T-helper 1 cell treated with Interleukin-12 subunit alpha and Interleukin-12 subunit beta and Interleukin-4 antibody, amounts not matched to agents 30 ng/mL and 1 ng/mL, for 36 hours (primary cell): ENCODE data around the gene MYH3. TPM values are rescaled to one million over a fixed set of nuclear protein-coding genes. Genes with fewer than 3 reads are reported as not detected.

Source experiments
- intact Hi-C: fragments of 100-400 bp; cut with micrococcal nuclease; formaldehyde crosslinking; loops from one replicate; pipeline ENCODE4 v1.15.1; 2024
- total RNA-seq: library from RNA; stranded (reverse); gene quantifications from 2 replicates; pipeline ENCODE4 v1.2.3, GENCODE V29; 2022

Gene MYH3
- total RNA-seq, 1 donor from 2014 or later, result 6.1 TPM

DNA sequence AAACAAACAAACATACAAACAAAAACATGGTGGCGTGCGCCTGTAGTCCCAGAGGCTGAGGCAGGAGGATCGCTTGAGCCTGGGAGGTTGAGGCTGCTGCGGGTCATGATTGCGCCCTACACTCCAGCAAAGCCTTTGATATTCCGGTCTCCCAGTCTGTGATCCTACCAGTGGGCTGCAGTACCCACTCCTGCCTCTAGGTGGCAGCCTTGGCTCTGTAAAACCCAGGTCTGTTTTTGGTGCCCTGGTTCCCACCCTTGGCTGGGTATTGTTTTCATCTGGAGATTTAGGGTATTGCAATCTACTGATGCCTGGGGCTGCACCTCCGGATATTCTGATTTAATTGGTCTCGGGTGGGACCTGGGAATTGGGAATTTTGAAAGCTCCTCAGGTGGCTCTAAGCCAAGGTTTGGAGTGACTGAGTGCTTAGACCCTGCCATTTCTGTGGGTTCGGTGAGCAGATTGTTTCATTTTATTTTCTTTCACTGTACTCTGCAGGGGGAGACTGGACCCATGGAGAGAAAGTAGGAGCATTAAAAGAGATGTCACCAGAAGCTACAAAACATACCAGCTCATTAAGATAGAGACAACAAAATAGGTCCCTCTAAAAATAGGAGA is 40.5 kb downstream of the MYH3 start:
- intact Hi-C loops, result no loop called here

GRCh38 chr17:10614536-10615155 is 42.5 kb downstream of the MYH3 start:
- intact Hi-C loops, result no loop called here

DNA sequence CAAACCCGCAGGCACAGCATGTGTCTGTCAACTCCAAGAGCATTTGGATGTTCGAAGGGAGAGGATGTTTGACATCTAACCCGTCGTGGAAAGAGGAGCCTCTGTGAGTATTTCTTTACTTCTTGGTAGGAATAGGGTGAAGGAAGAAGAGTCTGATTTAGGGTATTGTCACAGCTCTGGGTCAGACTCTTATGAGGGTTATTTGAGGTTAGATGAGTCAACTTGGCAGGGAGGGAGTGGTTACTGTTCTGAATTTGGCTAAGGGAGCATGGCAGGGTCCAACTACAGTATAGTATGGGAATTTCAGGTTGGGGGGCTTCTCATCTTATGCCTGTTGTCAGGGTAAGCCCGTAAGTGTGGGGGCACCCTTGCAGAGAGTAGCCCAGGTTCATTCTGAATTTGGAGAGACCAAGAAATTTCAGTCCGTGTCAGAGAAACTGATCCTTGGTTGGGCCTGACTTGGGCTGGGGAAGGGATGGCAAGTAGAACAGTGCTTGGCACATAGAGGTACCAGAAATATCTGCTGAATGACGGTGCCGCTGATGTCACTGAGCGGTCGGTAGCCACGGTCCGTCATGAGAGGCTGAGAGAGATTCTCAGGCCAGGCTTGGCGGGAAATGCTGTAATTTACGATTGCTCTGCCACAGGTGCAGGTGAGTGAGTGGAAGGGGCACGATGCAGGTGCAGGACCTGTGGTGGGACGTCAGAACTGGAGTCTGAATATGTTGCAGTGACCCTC is 43.2 kb downstream of the MYH3 start:
- intact Hi-C loops, result no loop called here

- intact Hi-C loops, result no loop called here
Measured at GRCh38 chr17:10612957-10613744, 44.0 kb downstream of the MYH3 start.

DNA sequence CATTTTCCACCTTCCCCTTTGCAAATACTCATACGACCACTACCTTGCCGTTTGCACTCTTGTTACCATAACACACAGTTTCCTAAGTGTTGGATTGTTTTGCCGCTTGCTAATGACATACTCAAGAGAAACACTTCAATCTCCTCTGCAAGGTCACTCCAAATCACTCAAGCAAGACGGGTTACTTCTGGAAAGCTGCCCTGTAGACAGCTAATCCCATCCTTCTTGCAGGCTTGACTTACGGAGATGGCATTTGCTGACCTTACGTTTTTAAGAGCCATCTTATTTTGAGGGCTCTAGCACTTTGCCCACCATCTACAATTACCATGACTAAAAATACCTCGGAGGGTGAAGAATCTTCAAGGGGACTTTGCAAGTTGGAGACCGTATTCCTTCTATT is 46.2 kb downstream of the MYH3 start:
- intact Hi-C loops, result no loop called here

- intact Hi-C loops, result no loop called here
Measured at GRCh38 chr17:10608244-10608643, 48.9 kb downstream of the MYH3 start.

DNA sequence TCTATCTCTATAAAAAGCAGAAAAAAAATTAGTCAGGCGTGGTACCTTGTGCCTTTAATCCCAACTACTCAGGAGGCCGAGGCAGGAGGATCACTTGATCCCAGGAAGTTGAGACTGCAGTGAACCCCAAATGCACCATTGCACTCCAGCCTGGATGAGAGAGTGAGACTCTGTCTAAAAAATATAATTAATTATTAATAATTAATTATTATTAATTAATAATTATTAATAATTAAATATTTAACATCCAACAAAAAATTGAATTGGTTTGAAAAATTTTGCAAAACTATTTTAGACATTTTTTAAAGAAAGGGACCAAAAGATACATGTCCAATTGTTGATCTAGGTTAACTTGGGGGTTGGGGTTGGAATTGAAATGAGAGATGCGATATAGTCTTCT is 51.0 kb downstream of the MYH3 start:
- intact Hi-C loops, result no loop called here

GRCh38 chr17:10605221-10605783 is 51.8 kb downstream of the MYH3 start:
- intact Hi-C loops, result no loop called here

- intact Hi-C loops, result no loop called here
Measured at GRCh38 chr17:10604521-10604920, 52.6 kb downstream of the MYH3 start.

GRCh38 chr17:10603931-10604330 is 53.2 kb downstream of the MYH3 start:
- intact Hi-C loops, result no loop called here

- intact Hi-C loops, result no loop called here
Measured at GRCh38 chr17:10600571-10600970, 56.5 kb downstream of the MYH3 start.

DNA sequence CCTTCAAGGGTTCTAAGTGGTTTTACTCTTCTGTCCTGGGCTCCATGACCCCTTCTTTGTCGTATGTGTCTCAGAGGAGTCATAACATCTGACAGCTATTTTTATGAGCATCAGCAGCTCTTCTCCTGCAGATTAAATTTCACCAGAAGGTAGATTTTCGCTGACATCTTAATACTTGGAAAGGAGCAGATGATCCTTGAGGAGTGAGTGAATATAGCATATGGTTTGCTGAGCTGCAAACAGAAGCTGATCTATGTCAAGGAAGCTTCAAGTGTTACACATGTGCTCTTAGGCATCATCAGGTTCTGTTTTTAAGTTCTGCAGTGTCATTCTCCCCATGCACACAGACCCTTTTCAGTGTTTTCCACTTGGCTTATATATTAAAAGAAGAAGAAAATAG is 58.5 kb downstream of the MYH3 start:
- intact Hi-C loops, result no loop called here

DNA sequence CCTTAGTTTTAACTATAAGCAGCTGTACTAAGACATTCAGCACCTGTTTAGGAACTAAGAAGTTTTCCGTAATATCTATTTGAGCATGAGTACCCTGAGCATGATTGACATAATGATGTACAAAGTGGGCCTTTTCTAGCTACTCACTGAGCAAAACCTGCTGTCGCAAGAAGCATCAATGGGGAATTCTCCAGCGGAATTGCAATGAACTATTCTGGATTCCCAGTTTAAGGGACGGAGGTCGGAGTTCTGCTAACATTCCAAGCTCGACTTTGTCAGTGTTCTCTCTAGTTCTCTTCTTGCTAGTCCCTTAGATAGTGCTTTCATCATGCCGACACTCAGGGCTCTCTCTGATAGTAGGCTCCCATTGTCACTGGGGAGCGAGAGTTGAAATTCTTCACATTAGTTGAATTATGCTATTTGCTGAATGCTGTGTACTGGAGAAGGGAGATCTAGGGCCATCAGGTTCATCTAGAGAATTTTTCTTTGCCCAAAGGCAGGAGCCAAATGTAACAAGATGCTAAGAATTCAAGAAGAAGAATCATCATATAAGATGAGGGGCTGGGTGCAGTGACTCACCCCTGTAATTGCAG is 67.5 kb downstream of the MYH3 start:
- intact Hi-C loops, result no loop called here

DNA sequence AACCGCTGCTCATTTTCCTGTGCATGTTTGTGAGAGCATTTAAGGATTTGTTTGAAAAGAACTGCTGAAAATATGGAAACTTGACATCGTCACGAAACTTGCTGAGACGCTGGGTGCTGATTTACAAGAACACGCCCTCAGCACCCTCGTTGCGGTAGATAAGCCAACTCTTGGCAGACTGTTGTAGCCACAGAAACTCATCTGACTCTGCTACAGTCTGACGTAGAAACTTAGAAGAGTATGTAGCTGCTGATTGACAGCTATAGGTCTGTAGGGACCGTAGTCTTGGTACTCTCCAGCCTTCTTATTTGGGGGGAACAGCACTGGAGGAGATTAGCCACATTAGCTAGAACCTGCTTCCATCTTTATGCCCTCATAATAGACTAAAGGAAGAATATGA is 71.6 kb downstream of the MYH3 start:
- intact Hi-C loops, result no loop called here

GRCh38 chr17:10583834-10584233 is 73.3 kb downstream of the MYH3 start:
- intact Hi-C loops, result no loop called here

GRCh38 chr17:10579270-10579669 is 77.8 kb downstream of the MYH3 start:
- intact Hi-C loops, result no loop called here

Other genes starting within 250 kb of the MYH3 start
- gene MYH8, start 235.4 kb downstream of the MYH3 start, total RNA-seq, result not detected in 2 replicates
- gene MYH4, start 187.8 kb downstream of the MYH3 start, total RNA-seq, result not detected in 2 replicates
- not detected in 2 replicates for gene MYH1, start 138.8 kb downstream of the MYH3 start, total RNA-seq
- not detected in 2 replicates for gene MYH2, start 107.7 kb downstream of the MYH3 start, total RNA-seq
- gene SCO1, start 40.2 kb upstream of the MYH3 start, total RNA-seq, result 26.3 and 28.1 TPM in 2 replicates
- gene ADPRM, start 40.3 kb upstream of the MYH3 start, total RNA-seq, result 12.2 and 12.7 TPM in 2 replicates
- gene TMEM220, start 72.7 kb upstream of the MYH3 start, total RNA-seq, result 0.07 and 0.10 TPM in 2 replicates
- gene TMEM238L, start 146.8 kb upstream of the MYH3 start, total RNA-seq, result not detected in 2 replicates
- gene PIRT, start 180.8 kb upstream of the MYH3 start, total RNA-seq, result not detected in 2 replicates